GM10266 (cell line): ENCODE measurements around the gene PHF14.

Source experiments
- DNase-seq: peaks from one replicate; pipeline ENCODE4 v3.0.0; 2012; ENCODE audit errors: extremely low spot score
- TF ChIP-seq, protein P1 (sequence below): IDR thresholded peaks from 2 replicates; pipeline ENCODE4 v1.5.1; 2012; ENCODE audit warnings: mild to moderate bottlenecking, low read depth; ENCODE audit not compliant: control insufficient read depth, insufficient read depth; ENCODE audit errors: missing control alignments

The PHF14 gene

DNA sequence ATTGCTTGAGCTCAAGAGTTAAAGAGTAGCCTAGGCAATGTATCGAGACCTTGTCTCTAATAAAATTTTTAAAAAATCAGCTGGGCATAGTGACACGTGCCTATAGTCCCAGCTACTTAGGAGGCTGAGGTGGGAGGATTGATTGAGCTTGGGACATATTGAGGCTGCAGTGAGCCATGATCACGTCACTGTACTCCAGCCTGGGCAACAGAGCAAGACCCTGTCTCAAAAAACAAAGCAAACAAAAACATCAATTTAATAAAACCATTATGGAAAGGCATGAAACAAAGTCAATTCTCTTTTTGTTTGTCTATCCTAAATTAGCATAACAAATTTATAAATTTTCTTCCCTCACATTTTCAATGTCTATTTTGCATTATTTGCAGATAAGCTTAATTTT is 108.4 kb downstream of the PHF14 start:
- no peak for DNase-seq
- TF ChIP-seq, protein P1, sequence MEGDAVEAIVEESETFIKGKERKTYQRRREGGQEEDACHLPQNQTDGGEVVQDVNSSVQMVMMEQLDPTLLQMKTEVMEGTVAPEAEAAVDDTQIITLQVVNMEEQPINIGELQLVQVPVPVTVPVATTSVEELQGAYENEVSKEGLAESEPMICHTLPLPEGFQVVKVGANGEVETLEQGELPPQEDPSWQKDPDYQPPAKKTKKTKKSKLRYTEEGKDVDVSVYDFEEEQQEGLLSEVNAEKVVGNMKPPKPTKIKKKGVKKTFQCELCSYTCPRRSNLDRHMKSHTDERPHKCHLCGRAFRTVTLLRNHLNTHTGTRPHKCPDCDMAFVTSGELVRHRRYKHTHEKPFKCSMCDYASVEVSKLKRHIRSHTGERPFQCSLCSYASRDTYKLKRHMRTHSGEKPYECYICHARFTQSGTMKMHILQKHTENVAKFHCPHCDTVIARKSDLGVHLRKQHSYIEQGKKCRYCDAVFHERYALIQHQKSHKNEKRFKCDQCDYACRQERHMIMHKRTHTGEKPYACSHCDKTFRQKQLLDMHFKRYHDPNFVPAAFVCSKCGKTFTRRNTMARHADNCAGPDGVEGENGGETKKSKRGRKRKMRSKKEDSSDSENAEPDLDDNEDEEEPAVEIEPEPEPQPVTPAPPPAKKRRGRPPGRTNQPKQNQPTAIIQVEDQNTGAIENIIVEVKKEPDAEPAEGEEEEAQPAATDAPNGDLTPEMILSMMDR, result no peak

DNA sequence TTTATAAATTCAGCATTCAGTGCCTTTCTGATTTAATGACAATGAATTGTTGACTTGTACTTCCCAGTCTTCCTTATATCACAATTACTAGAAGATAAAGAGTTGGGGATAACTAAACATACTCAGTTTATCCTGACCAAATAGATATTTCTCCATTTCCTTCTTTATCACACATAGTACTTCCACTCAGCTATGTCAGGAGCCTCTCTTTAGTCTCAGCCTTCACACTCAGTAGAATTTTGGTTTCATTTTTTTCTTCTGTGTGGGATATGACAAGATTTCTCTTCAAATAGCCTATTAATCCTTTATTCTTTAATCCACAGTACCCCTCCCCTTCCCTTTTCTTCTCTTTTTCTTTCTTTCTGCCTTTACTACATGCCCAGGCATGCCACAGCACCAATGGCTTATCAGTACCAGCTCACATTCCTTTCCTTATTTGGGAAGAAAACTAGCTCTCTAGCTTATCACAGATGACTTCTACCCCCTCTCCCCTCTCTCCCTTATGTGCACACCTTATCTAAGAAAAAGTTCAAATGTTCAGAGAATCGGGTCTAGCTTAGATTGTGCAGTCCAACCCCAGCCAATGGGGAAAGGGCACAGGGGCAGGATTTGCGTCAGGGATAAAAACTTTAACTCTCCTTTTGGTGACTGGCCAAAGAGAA is 109.0 kb downstream of the PHF14 start:
- TF ChIP-seq, protein P1, result no peak
- DNase-seq, result no peak

DNA sequence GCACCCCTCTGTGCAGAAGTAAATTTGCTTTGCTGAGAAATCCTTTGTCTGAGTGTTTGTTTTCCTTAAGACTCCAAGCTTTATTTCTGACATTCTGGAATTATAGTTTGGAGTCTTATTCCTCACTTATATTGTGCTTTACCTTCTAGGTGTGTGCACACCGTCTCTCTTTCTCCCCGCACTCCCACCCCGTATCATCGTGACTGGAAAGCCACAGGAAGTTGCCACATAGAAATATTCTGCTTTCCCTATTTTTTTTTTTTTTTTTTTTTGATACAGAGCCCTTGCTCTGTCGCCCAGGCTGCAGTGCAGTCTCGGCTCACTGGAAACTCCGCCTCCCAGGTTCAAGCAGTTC is 109.5 kb downstream of the PHF14 start:
- TF ChIP-seq, protein P1, result no peak
- no peak for DNase-seq

DNA sequence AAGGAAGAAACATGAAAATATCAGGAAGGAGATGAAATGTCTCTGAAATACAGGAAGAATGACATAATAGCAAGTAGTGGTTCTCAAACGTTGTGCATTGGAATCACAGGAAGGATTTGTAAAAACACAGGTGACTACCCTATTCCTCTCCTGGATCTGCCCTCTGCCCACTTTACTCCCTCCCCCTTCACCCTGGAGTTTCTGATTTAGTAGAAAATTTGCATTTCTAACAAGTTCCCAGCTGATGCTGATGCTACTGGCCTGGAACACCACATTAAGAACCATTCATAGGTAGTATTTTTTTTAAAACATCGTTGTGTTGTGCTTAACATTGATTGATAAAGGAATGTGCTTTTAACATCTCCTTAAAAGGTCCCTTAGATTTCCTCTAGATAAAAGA is 130.9 kb downstream of the PHF14 start:
- no peak for DNase-seq
- TF ChIP-seq, protein P1, result no peak

DNA sequence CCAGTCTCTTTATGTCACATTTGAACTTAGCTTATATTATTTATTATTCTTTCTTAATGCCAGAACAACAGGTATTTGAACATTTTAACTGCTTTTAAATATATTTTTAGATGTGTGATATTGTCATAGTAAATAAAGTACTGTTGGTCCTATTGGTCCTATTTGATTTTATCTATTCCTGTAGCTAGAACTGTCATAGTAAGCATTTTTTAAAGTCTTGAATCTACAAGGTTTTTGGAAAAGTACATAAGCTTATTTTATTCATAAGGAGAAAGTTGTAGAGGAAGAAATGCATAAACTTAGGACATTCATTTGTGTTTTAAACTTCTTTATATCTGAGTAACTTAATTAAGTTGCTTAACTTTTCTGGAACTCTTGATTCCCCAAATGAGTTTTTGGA is 136.0 kb downstream of the PHF14 start:
- TF ChIP-seq, protein P1, result no peak
- no peak for DNase-seq

DNA sequence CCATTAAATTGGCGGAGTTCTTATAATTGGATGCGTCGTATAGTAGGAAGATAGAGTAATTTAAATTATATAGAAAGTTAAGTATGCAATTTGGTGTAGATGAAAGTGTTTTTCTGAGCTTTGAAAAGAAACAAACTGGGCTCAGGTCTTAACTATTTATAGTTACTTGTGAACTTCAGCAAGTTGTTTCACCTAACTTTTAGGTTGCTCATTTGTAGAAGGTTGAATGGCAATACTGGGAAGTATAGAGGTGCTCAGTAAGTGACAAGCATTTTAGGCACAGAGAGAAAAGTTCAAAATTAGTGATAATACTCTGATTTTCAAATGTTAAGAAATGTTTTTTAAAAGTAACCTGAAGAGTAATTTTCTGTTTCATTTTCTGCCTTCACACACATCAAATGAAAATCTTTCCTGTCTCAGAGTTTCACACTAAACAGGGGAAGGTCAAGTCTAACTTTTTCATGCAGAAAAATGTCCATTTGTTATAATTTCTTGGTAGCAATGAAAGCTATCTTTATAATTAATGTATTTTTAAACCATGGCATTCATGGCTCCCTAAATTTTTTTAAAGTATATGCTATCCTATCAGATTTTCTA is 146.5 kb downstream of the PHF14 start:
- peak; percentile 1 for DNase-seq
- TF ChIP-seq, protein P1, result no peak

DNA sequence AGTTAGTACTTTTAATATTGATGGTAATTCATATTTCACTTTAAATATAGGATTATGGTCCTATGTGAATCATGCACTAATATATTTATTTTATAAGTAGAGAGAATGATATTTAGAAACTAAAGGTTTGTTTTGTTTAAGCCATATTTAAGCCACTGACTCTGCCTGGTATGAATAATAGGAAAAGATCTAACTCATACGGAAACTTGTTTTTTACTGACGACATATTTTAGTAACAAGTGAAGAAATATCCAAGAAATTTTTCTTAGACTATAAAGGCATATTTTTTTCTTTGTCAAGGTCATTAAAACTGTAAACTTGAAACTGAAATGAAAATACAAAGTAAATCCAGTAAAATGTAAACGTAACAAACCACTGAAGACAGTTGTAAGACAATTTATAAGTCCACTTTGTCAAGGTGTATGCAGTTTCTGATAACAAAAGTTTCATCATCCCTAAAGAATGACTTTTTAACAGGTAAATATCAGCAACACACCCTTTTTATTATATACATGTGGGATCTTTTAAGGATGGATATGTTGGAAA is 147.1 kb downstream of the PHF14 start:
- no peak for DNase-seq
- TF ChIP-seq, protein P1, result no peak
